ENCODE data around the gene PRR5. TPM values are rescaled to one million over a fixed set of nuclear protein-coding genes. Genes with fewer than 3 reads are reported as not detected.
"Not testable (repeated sequence)": the region's sequence is repeated elsewhere in the genome, so short reads cannot be mapped to it uniquely, and the experiment has no call there.

Gene PRR5
- total RNA-seq, 1 donor from 2014 or later, result 14.0 TPM

DNA sequence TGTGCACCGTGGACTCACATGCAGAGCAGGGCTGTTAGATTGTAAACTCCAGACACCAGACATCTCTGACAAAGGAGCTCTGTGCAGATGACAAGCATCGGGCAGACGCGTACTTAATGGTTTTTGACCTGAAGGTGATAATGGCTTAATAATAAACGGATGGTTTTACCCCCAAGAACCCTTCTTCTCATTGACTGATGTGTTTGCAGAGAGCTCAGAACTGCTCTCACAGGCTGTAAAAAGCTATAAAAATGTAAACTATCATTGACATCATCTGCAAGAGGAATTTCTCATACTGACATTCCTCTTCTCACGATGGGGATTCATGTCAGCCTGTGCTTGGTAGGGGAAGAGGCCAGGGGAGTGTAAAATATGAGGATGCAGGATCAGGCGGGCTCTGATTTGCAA lies 41.8 kb downstream of the PRR5 start:
- no peak overlapping the region for H3K4me3 ChIP-seq (ENCODE audit: low read depth, low read length)
- no peak for FAIRE-seq
- no peaks in the 10 kb centered on the region for H3K27me3 ChIP-seq (ENCODE audit: control insufficient read depth, insufficient read depth, low read length)
- no peaks in the 10 kb centered on the region for H3K36me3 ChIP-seq (ENCODE audit: control insufficient read depth, insufficient read depth, low read length)
- TF ChIP-seq, protein P1, sequence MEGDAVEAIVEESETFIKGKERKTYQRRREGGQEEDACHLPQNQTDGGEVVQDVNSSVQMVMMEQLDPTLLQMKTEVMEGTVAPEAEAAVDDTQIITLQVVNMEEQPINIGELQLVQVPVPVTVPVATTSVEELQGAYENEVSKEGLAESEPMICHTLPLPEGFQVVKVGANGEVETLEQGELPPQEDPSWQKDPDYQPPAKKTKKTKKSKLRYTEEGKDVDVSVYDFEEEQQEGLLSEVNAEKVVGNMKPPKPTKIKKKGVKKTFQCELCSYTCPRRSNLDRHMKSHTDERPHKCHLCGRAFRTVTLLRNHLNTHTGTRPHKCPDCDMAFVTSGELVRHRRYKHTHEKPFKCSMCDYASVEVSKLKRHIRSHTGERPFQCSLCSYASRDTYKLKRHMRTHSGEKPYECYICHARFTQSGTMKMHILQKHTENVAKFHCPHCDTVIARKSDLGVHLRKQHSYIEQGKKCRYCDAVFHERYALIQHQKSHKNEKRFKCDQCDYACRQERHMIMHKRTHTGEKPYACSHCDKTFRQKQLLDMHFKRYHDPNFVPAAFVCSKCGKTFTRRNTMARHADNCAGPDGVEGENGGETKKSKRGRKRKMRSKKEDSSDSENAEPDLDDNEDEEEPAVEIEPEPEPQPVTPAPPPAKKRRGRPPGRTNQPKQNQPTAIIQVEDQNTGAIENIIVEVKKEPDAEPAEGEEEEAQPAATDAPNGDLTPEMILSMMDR (IDR thresholded peaks at IDR 0.05; ENCODE audit: insufficient read depth, low read length, severe bottlenecking), result no peak
- DNase-seq (ENCODE audit: low read depth), result no peak

DNA sequence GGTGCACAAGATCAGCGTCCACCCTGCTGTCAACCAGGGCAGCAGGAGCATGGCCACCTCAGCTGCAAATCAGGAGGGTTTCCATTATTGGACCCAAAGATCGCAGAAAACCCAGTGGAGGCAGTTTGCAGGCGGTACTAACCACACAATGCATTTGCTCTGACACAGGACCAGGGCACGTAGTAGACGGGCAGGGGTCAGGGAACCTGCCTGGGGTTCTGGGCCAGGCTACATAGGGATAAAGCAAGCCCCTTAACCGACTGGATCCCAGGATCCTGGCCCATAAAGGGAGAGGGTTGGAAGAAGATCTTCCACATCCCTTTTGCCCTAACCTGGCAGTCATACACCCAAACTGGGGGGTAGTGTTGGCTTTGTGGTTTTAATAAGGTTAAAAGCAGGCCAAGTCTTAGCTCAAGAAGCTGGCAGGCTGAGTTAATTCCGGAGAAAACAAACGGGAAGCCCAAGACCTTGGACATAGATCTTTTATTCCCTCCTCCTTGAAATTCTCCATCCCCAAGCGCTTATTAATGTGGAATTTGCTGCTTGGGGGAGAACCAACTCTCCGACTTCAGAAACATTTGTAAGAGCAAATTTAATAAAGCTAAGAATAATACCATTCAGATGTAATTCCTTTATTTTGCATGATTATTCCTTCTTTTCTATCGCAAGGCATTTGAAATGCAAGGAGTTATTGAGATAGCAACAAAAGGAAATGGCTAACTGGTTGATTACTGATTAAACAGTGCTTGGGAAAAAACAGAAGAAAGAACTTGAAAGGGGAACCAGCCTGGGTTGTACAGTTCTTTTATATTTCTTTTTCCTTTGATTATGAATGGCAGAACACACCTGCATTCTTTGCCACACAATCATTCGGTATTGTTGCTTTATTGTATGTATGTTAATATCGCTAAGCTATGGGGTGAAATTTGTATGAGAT lies 44.1 kb downstream of the PRR5 start:
- FAIRE-seq (no peak), DNase-seq (ENCODE audit: low read depth) (no peak)
- Histone ChIP-seq H3K36me3 (ENCODE audit: control insufficient read depth, insufficient read depth, low read length) (no peaks in the 10 kb centered on the region), H3K27me3 (ENCODE audit: control insufficient read depth, insufficient read depth, low read length) (no peaks in the 10 kb centered on the region), H3K4me3 (ENCODE audit: low read depth, low read length) (no peak overlapping the region)
- TF ChIP-seq, protein P1 (IDR thresholded peaks at IDR 0.05; ENCODE audit: insufficient read depth, low read length, severe bottlenecking), result no peak

DNA sequence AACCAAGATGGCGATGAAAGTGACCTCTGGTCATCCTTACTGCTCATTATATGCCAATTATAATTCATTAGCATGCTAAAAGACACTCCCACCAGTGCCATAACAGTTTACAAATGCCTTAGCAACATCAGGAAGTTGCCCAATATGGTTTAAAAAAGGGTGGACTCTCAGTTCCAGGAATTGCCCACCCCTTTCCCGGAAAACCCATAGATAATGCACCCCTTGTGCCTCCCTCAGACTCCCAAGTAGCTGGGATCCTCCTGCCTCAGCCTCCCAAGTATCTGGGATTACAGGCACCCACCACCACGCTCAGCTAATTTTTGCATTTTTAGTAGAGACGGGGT lies 45.8 kb downstream of the PRR5 start:
- FAIRE-seq; H3K4me3 ChIP-seq (ENCODE audit: low read depth, low read length); H3K27me3 ChIP-seq (ENCODE audit: control insufficient read depth, insufficient read depth, low read length); DNase-seq (ENCODE audit: low read depth); H3K36me3 ChIP-seq (ENCODE audit: control insufficient read depth, insufficient read depth, low read length): not testable (repeated sequence)

DNA sequence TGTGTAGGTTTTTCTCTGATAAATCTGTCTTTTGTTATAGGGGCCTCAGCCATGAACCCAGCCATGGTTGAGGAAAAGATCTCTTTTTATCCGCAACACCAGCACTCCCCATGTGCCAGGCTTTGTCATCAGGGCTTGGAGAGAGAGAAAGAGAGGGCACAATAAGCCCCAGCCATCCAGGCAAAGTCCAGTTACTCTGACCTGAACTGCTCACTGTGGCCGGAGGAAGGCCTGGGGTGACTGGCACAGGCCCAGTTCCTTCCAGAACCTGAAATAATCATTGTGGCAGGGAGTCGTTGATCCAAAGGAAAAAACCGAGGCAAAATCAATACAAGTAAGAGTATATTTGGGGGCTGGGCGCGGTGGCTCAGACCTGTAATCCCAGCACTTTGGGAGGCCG lies 46.5 kb downstream of the PRR5 start:
- H3K36me3 ChIP-seq (ENCODE audit: control insufficient read depth, insufficient read depth, low read length), result no peaks in the 10 kb centered on the region
- H3K27me3 ChIP-seq (ENCODE audit: control insufficient read depth, insufficient read depth, low read length), result no peaks in the 10 kb centered on the region
- DNase-seq (ENCODE audit: low read depth) (no peak), FAIRE-seq (no peak)
- TF ChIP-seq, protein P1 (IDR thresholded peaks at IDR 0.05; ENCODE audit: insufficient read depth, low read length, severe bottlenecking), result no peak
- H3K4me3 ChIP-seq (ENCODE audit: low read depth, low read length), result no peak overlapping the region

DNA sequence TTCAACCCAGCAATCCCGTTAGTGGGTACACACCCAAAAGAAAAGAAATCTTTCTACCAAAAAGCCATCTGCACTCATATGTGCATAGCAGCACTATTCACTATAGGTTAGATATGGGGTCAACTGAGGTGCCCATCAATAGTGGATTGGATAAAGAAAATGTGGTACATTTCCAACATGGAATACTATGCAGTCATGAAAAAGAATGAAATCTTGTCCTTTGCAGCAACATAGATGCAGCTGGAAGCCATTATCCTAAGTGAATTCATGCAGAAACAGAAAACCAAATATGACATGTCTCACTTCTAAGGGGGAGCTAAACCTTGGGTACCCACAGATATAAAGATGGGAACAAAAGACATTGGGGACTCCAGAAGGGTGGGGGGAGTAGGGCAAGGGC lies 48.5 kb downstream of the PRR5 start:
- Histone ChIP-seq H3K4me3 (ENCODE audit: low read depth, low read length) (no peak overlapping the region), H3K27me3 (ENCODE audit: control insufficient read depth, insufficient read depth, low read length) (no peaks in the 10 kb centered on the region), H3K36me3 (ENCODE audit: control insufficient read depth, insufficient read depth, low read length) (no peaks in the 10 kb centered on the region)
- TF ChIP-seq, protein P1 (IDR thresholded peaks at IDR 0.05; ENCODE audit: insufficient read depth, low read length, severe bottlenecking), result no peak
- no peak for DNase-seq (ENCODE audit: low read depth)
- no peak for FAIRE-seq

DNA sequence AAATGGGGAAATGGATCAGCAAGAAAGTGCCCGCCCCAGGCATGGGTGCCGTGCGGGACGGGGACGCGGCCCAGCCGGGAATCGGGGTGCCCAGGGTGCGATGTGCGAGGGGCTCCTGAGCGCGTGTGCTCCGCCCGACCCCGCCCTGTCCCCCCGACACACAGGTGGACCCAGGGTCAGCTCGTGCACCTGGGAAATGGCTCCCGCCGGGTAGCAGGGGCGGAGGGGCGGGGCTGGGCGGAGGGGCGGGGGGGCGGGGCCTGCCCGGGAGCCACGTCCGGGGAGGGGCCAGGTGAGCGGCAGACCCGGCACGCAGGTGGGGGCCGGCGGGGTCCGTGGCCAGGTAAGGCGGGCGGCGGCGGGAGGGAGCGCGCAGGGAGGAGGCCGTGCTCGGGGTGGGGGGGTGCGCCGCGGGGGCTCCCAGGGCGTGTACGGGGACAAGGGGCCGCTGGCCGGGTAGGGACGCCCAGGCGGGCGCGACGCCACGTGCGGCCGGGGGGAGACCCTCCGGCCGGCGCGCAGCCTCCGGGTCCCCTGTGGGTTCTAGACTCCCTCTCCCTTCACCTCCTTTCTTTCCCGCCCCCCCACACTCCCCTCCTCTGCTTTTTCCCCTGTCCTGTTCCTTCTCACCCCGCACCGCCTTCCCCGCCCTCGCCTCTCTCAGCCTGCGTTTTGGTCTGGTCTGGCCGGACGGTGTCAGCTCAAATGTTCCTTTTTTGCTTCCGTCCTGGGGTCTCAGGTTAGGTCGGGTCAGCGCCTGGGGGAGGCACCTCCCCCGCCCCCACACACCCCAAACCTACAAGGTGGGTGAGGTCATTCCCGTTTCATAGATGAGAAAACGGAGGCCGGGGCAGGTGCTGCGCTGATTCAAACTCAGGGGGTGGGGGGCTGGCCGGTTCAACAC lies 50.5 kb downstream of the PRR5 start, which contains the start of gene ARHGAP8:
TSS of gene ARHGAP8 (plus strand) at position 291 of the 904 bp plus-strand sequence. CDS start 33,953 bp downstream, outside the sequence.
- peak within 1 kb of the TSS; percentile 71 for H3K4me3 ChIP-seq (ENCODE audit: low read depth, low read length)
- DNase-seq (ENCODE audit: low read depth) (no peak), FAIRE-seq (no peak)
- H3K36me3 ChIP-seq (ENCODE audit: control insufficient read depth, insufficient read depth, low read length), result no peaks in the 10 kb centered on the region
- TF ChIP-seq, protein P1 (IDR thresholded peaks at IDR 0.05; ENCODE audit: insufficient read depth, low read length, severe bottlenecking), result no peak
- no peaks in the 10 kb centered on the region for H3K27me3 ChIP-seq (ENCODE audit: control insufficient read depth, insufficient read depth, low read length)

All from bronchial epithelial cell (primary cell).